ENCODE data around the gene CREBBP.

Gene CREBBP

DNA sequence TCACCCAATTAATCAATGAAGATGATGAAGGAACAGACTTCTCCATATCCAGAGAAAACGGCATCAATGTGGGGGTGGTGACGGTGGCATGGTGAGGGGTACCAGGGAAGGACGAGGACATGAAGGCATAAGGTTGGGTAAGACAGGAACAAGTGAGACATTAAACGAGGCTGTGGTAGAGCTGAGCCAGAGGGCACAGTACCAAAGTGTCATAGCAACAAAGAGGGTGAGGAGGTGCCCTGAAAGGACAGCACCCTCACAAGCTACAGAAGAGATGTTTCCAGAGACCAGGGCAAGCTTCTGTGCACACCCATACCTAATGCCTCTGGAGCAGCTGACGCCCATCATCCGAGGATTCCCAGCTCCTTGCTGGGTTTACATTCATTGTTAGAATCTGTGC is 105.7 kb downstream of the CREBBP start:
- H3K9ac ChIP-seq (ENCODE audit: low read length) = no peak overlapping the region
- H4K8ac ChIP-seq (ENCODE audit: low read length) = peak overlapping the region; percentile 14
- H3K14ac ChIP-seq (ENCODE audit: low read length in 2 of 2) = no peak overlapping the region
- no peak overlapping the region for H2AFZ ChIP-seq (ENCODE audit: low read depth, low read length)
- no peak overlapping the region for H2AK5ac ChIP-seq (ENCODE audit: low read length, severe bottlenecking)
- H3K23ac ChIP-seq (ENCODE audit: low read length in 2 of 2) = no peak overlapping the region
- H2BK5ac ChIP-seq (ENCODE audit: low read depth, low read length, poor library complexity, severe bottlenecking) = no peak overlapping the region
- peaks cover 58 to 82% of the 10 kb centered on the region in 2 experiments for H3K36me3 ChIP-seq (ENCODE audit: control insufficient read depth in 1 of 2, insufficient read depth in 2 of 2, low read depth in 1 of 2, low read length in 2 of 2)
- H3K18ac ChIP-seq (ENCODE audit: low read depth in 1 of 2, low read length in 2 of 2) = no peak overlapping the region
- H2BK12ac ChIP-seq (ENCODE audit: low read length in 2 of 2) = no peak overlapping the region
- no peaks in the 10 kb centered on the region for H3K27me3 ChIP-seq (ENCODE audit: control insufficient read depth in 1 of 2, insufficient read depth in 1 of 2, low read length in 2 of 2)
- H3K9me3 ChIP-seq (ENCODE audit: control insufficient read depth, low read length) = no peaks in the 10 kb centered on the region
- H3K4ac ChIP-seq (ENCODE audit: low read depth in 1 of 2, low read length in 2 of 2) = no peak overlapping the region
- WGBS = 96% methylated on average over 6 of the region's 6 CpGs
- no peak overlapping the region for H4K91ac ChIP-seq (ENCODE audit: low read length)
- no peak overlapping the region for H2BK120ac ChIP-seq (ENCODE audit: low read depth, low read length)
- no peak overlapping the region for H3K4me2 ChIP-seq (ENCODE audit: low read length, poor library complexity, severe bottlenecking)
- no peak for DNase-seq
- H2BK15ac ChIP-seq (ENCODE audit: low read depth, poor library complexity, severe bottlenecking) = no peak overlapping the region
- H3K27ac ChIP-seq (ENCODE audit: low read length, poor library complexity, severe bottlenecking) = no peak overlapping the region
- no peaks in the 10 kb centered on the region for H3K4me1 ChIP-seq (ENCODE audit: control insufficient read depth, insufficient read depth, low read depth, low read length)
- peaks cover 40% of the 10 kb centered on the region for H3K79me1 ChIP-seq (replicated peaks; ENCODE audit: low read length, poor library complexity, severe bottlenecking)
- no peak overlapping the region for H3K4me3 ChIP-seq (ENCODE audit: insufficient read depth in 1 of 2, low read depth in 1 of 2, low read length in 2 of 2)

DNA sequence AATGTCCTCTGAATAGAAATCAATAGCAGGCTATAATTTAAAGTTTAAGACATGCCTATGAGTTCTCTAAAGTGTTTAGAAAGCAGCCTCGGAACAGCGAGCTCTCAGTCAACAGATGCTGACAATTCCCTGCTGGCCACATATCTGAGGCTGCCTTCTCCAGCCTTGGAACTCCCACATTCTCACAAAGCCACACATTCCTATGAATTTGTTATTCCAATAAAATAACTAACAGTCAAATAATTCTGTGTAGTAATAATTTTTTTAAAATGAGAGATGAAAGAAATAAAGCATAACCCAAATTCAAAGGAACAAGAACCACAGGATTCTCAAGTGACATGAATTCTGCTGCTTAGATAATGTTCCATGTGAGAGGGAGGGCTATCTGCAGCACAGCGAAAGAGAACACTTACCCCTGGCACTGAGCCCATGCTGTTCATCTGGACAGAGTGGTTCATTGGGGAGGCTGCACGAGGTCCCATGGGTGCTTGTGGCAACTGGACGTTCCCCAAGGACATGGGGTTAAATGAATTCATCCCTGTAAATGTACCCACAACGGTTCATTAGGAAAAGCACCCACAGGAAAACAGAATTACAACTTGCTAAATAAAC is 106.3 kb downstream of the CREBBP start:
- Histone ChIP-seq H3K4ac (ENCODE audit: low read depth in 1 of 2, low read length in 2 of 2) (no peak overlapping the region), H3K4me1 (ENCODE audit: control insufficient read depth, insufficient read depth, low read depth, low read length) (no peaks in the 10 kb centered on the region), H2BK15ac (ENCODE audit: low read depth, poor library complexity, severe bottlenecking) (no peak overlapping the region), H4K8ac (ENCODE audit: low read length) (no peak overlapping the region), H4K91ac (ENCODE audit: low read length) (no peak overlapping the region), H2BK5ac (ENCODE audit: low read depth, low read length, poor library complexity, severe bottlenecking) (no peak overlapping the region), H3K18ac (ENCODE audit: low read depth in 1 of 2, low read length in 2 of 2) (no peak overlapping the region), H3K14ac (ENCODE audit: low read length in 2 of 2) (no peak overlapping the region), H3K23ac (ENCODE audit: low read length in 2 of 2) (no peak overlapping the region), H2AK5ac (ENCODE audit: low read length, severe bottlenecking) (no peak overlapping the region), H2BK120ac (ENCODE audit: low read depth, low read length) (no peak overlapping the region), H3K9ac (ENCODE audit: low read length) (peak overlapping the region; percentile 50), H3K4me3 (ENCODE audit: insufficient read depth in 1 of 2, low read depth in 1 of 2, low read length in 2 of 2) (no peak overlapping the region), H3K79me1 (replicated peaks; ENCODE audit: low read length, poor library complexity, severe bottlenecking) (peaks cover 39% of the 10 kb centered on the region), H3K4me2 (ENCODE audit: low read length, poor library complexity, severe bottlenecking) (no peak overlapping the region), H3K36me3 (ENCODE audit: control insufficient read depth in 1 of 2, insufficient read depth in 2 of 2, low read depth in 1 of 2, low read length in 2 of 2) (peaks cover 56 to 82% of the 10 kb centered on the region in 2 experiments), H3K27me3 (ENCODE audit: control insufficient read depth in 1 of 2, insufficient read depth in 1 of 2, low read length in 2 of 2) (no peaks in the 10 kb centered on the region), H3K9me3 (ENCODE audit: control insufficient read depth, low read length) (no peaks in the 10 kb centered on the region), H3K27ac (ENCODE audit: low read length, poor library complexity, severe bottlenecking) (no peak overlapping the region), H2BK12ac (ENCODE audit: low read length in 2 of 2) (no peak overlapping the region), H2AFZ (ENCODE audit: low read depth, low read length) (no peak overlapping the region)
- DNase-seq = no peak
- WGBS = 94% methylated on average over 6 of the region's 6 CpGs

- no peak overlapping the region for H3K4me2 ChIP-seq (ENCODE audit: low read length, poor library complexity, severe bottlenecking)
- no peaks in the 10 kb centered on the region for H3K9me3 ChIP-seq (ENCODE audit: control insufficient read depth, low read length)
- no peak overlapping the region for H3K18ac ChIP-seq (ENCODE audit: low read depth in 1 of 2, low read length in 2 of 2)
- no peak overlapping the region for H2BK120ac ChIP-seq (ENCODE audit: low read depth, low read length)
- no peak overlapping the region for H2BK5ac ChIP-seq (ENCODE audit: low read depth, low read length, poor library complexity, severe bottlenecking)
- H3K4ac ChIP-seq (ENCODE audit: low read depth in 1 of 2, low read length in 2 of 2) = no peak overlapping the region
- H3K36me3 ChIP-seq (ENCODE audit: control insufficient read depth in 1 of 2, insufficient read depth in 2 of 2, low read depth in 1 of 2, low read length in 2 of 2) = peaks cover 54 to 84% of the 10 kb centered on the region in 2 experiments
- H3K79me1 ChIP-seq (replicated peaks; ENCODE audit: low read length, poor library complexity, severe bottlenecking) = peaks cover 42% of the 10 kb centered on the region
- no peak overlapping the region for H4K91ac ChIP-seq (ENCODE audit: low read length)
- no peak for DNase-seq
- no peak overlapping the region for H2AK5ac ChIP-seq (ENCODE audit: low read length, severe bottlenecking)
- H3K4me3 ChIP-seq (ENCODE audit: insufficient read depth in 1 of 2, low read depth in 1 of 2, low read length in 2 of 2) = no peak overlapping the region
- H4K8ac ChIP-seq (ENCODE audit: low read length) = no peak overlapping the region
- H3K4me1 ChIP-seq (ENCODE audit: control insufficient read depth, insufficient read depth, low read depth, low read length) = no peaks in the 10 kb centered on the region
- no peak overlapping the region for H2BK15ac ChIP-seq (ENCODE audit: low read depth, poor library complexity, severe bottlenecking)
- peak overlapping the region; percentile 50 for H3K9ac ChIP-seq (ENCODE audit: low read length)
- 97% methylated on average over 14 of the region's 14 CpGs for WGBS
- no peak overlapping the region for H3K14ac ChIP-seq (ENCODE audit: low read length in 2 of 2)
- no peak overlapping the region for H3K23ac ChIP-seq (ENCODE audit: low read length in 2 of 2)
- no peak overlapping the region for H2AFZ ChIP-seq (ENCODE audit: low read depth, low read length)
- no peaks in the 10 kb centered on the region for H3K27me3 ChIP-seq (ENCODE audit: control insufficient read depth in 1 of 2, insufficient read depth in 1 of 2, low read length in 2 of 2)
- no peak overlapping the region for H3K27ac ChIP-seq (ENCODE audit: low read length, poor library complexity, severe bottlenecking)
- no peak overlapping the region for H2BK12ac ChIP-seq (ENCODE audit: low read length in 2 of 2)
Observed at GRCh38 chr16:3773663-3774062, 106.8 kb downstream of the CREBBP start.

DNA sequence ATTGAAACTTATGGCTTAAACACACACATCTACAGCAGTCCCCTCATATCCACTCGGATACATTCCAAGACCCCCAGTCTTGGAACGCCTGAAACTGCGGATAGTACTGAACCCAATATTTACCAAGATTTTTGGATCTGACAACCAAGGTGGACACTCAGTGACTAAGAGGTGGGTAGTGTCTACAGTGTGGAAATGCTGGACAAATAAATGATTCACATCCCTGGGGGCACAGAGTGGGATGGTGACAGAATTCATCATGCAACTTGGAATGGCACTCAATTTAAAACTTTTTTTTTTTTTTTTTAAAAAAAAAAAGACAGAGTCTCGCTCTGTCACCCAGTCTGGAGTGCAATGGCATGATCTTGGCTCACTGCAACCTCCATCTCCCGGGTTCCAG is 109.0 kb downstream of the CREBBP start:
- no peak overlapping the region for H2BK15ac ChIP-seq (ENCODE audit: low read depth, poor library complexity, severe bottlenecking)
- no peak overlapping the region for H3K9ac ChIP-seq (ENCODE audit: low read length)
- 97% methylated on average over 3 of the region's 5 CpGs for WGBS
- H3K9me3 ChIP-seq (ENCODE audit: control insufficient read depth, low read length) = no peaks in the 10 kb centered on the region
- H3K14ac ChIP-seq (ENCODE audit: low read length in 2 of 2) = no peak overlapping the region
- H3K27me3 ChIP-seq (ENCODE audit: control insufficient read depth in 1 of 2, insufficient read depth in 1 of 2, low read length in 2 of 2) = no peaks in the 10 kb centered on the region
- H3K4me2 ChIP-seq (ENCODE audit: low read length, poor library complexity, severe bottlenecking) = no peak overlapping the region
- peaks cover 47% of the 10 kb centered on the region for H3K79me1 ChIP-seq (replicated peaks; ENCODE audit: low read length, poor library complexity, severe bottlenecking)
- no peak overlapping the region for H2BK12ac ChIP-seq (ENCODE audit: low read length in 2 of 2)
- H4K91ac ChIP-seq (ENCODE audit: low read length) = no peak overlapping the region
- no peak overlapping the region for H3K4me3 ChIP-seq (ENCODE audit: insufficient read depth in 1 of 2, low read depth in 1 of 2, low read length in 2 of 2)
- no peak overlapping the region for H4K8ac ChIP-seq (ENCODE audit: low read length)
- no peak overlapping the region for H2AK5ac ChIP-seq (ENCODE audit: low read length, severe bottlenecking)
- H3K27ac ChIP-seq (ENCODE audit: low read length, poor library complexity, severe bottlenecking) = no peak overlapping the region
- no peaks in the 10 kb centered on the region for H3K4me1 ChIP-seq (ENCODE audit: control insufficient read depth, insufficient read depth, low read depth, low read length)
- H3K23ac ChIP-seq (ENCODE audit: low read length in 2 of 2) = no peak overlapping the region
- H3K18ac ChIP-seq (ENCODE audit: low read depth in 1 of 2, low read length in 2 of 2) = no peak overlapping the region
- no peak overlapping the region for H2BK5ac ChIP-seq (ENCODE audit: low read depth, low read length, poor library complexity, severe bottlenecking)
- H3K4ac ChIP-seq (ENCODE audit: low read depth in 1 of 2, low read length in 2 of 2) = no peak overlapping the region
- peaks cover 63 to 90% of the 10 kb centered on the region in 2 experiments for H3K36me3 ChIP-seq (ENCODE audit: control insufficient read depth in 1 of 2, insufficient read depth in 2 of 2, low read depth in 1 of 2, low read length in 2 of 2)
- H2BK120ac ChIP-seq (ENCODE audit: low read depth, low read length) = no peak overlapping the region
- DNase-seq = no peak
- H2AFZ ChIP-seq (ENCODE audit: low read depth, low read length) = no peak overlapping the region
